Measurements from ENCODE around the gene TSPAN10. TPM values are rescaled to one million over a fixed set of nuclear protein-coding genes. Genes with fewer than 3 reads are reported as not detected.

TSPAN10 gene
- total RNA-seq, 1 experiment from 2014 or later, result 3.5 TPM

GRCh38 chr17:81603846-81604610 lies 33.0 kb upstream of the TSPAN10 start:
- ChIA-PET POLR2A (ENCODE audit: unreplicated experiment) (no interaction called here), CTCF (no interaction called here)
- no peak overlapping the region for H3K4me3 ChIP-seq (ENCODE audit: low read length)

GRCh38 chr17:81607431-81607830 lies 29.6 kb upstream of the TSPAN10 start:
- H4K20me1 ChIP-seq (ENCODE audit: low read length), result peaks cover 25% of the 10 kb centered on the region

More at GRCh38 chr17:81603846-81604610, 33.0 kb upstream of the TSPAN10 start:
- Histone ChIP-seq H3K79me2 (ENCODE audit: low read length) (peaks cover 46% of the 10 kb centered on the region), H3K4me1 (ENCODE audit: insufficient read depth, low read length) (no peaks in the 10 kb centered on the region), H3K27ac (ENCODE audit: low read length) (no peak overlapping the region), H3K27me3 (ENCODE audit: low read length) (no peaks in the 10 kb centered on the region), H2AFZ (ENCODE audit: low read length) (no peak overlapping the region), H4K20me1 (ENCODE audit: low read length) (peaks cover 23% of the 10 kb centered on the region), H3K36me3 (ENCODE audit: low read depth, low read length) (peaks cover 67% of the 10 kb centered on the region), H3K9me3 (ENCODE audit: low read length) (no peaks in the 10 kb centered on the region), H3K4me2 (ENCODE audit: low read length) (no peak overlapping the region), H3K9ac (ENCODE audit: low read length) (no peak overlapping the region), H3K9me2 (replicated peaks; ENCODE audit: low read length) (no peaks in the 10 kb centered on the region), H3F3A (ENCODE audit: low read length, unreplicated experiment) (no peaks in the 10 kb centered on the region)
- intact Hi-C loops (cut with micrococcal nuclease), result no loop called here
- no peak for DNase-seq
- BruUV-seq (replicated peaks), result no TSS peak
- TF ChIP-seq EZH2phosphoT487 (IDR thresholded peaks at IDR 0.05; ENCODE audit: borderline replicate concordance, low read length), result no peak
- no peak for TF ChIP-seq EZH2 (IDR thresholded peaks at IDR 0.05; ENCODE audit: low read length, unreplicated experiment)
- no peak for TF ChIP-seq CTCF (conservative IDR thresholded peaks at IDR 0.05; ENCODE audit: low read depth, low read length)
- ATAC-seq, result no peak

DNA sequence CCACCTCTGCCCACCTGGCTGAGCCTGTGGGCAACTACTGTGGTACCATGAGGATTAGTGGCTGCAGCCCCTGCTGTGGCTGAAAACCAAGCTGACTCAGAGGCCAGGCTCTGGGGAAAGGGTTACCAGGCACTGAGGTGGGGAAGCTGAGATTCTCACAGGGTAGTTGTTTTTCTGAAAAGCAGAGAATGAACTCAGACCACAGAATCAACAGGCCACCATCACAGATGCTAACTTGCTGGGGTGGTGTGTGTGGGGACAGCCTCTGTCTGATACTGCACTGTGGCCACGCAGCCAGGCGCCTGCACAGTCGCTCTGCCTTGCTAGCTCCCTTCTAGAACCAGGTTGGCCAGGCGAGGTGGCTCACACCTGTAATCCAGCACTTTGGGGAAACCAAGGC lies 28.9 kb upstream of the TSPAN10 start:
- TF ChIP-seq EZH2 (IDR thresholded peaks at IDR 0.05; ENCODE audit: low read length, unreplicated experiment) (no peak), CTCF (conservative IDR thresholded peaks at IDR 0.05; ENCODE audit: low read depth, low read length) (no peak), EZH2phosphoT487 (IDR thresholded peaks at IDR 0.05; ENCODE audit: borderline replicate concordance, low read length) (no peak)

More at GRCh38 chr17:81607431-81607830, 29.6 kb upstream of the TSPAN10 start:
- Histone ChIP-seq H3K4me2 (ENCODE audit: low read length) (no peak overlapping the region), H3K27me3 (ENCODE audit: low read length) (no peaks in the 10 kb centered on the region), H3K4me1 (ENCODE audit: insufficient read depth, low read length) (no peaks in the 10 kb centered on the region), H3K27ac (ENCODE audit: low read length) (no peak overlapping the region), H3K4me3 (ENCODE audit: low read length) (no peak overlapping the region), H3K9ac (ENCODE audit: low read length) (no peak overlapping the region), H3K9me2 (replicated peaks; ENCODE audit: low read length) (no peaks in the 10 kb centered on the region), H2AFZ (ENCODE audit: low read length) (no peak overlapping the region), H3K9me3 (ENCODE audit: low read length) (no peaks in the 10 kb centered on the region), H3F3A (ENCODE audit: low read length, unreplicated experiment) (no peaks in the 10 kb centered on the region), H3K79me2 (ENCODE audit: low read length) (peaks cover 46% of the 10 kb centered on the region), H3K36me3 (ENCODE audit: low read depth, low read length) (peaks cover 61% of the 10 kb centered on the region)
- no peak for ATAC-seq
- DNase-seq, result no peak
- no peak for TF ChIP-seq EZH2 (IDR thresholded peaks at IDR 0.05; ENCODE audit: low read length, unreplicated experiment)
- intact Hi-C loops (cut with micrococcal nuclease), result no loop called here
- ChIA-PET POLR2A (ENCODE audit: unreplicated experiment) (no interaction called here), CTCF (no interaction called here)
- no TSS peak for BruUV-seq (replicated peaks)

More for the DNA sequence above, 28.9 kb upstream of the TSPAN10 start:
- no peaks in the 10 kb centered on the region for H3K9me2 ChIP-seq (replicated peaks; ENCODE audit: low read length)
- H3K9ac ChIP-seq (ENCODE audit: low read length), result no peak overlapping the region
- ChIA-PET CTCF (no interaction called here), POLR2A (ENCODE audit: unreplicated experiment) (no interaction called here)
- no peak overlapping the region for H3K4me3 ChIP-seq (ENCODE audit: low read length)
- no peak for ATAC-seq
- DNase-seq, result no peak
- H3K36me3 ChIP-seq (ENCODE audit: low read depth, low read length), result peaks cover 63% of the 10 kb centered on the region
- H2AFZ ChIP-seq (ENCODE audit: low read length), result no peak overlapping the region
- no peaks in the 10 kb centered on the region for H3K9me3 ChIP-seq (ENCODE audit: low read length)
- H3K27me3 ChIP-seq (ENCODE audit: low read length), result no peaks in the 10 kb centered on the region
- intact Hi-C loops (cut with micrococcal nuclease), result no loop called here
- no peak overlapping the region for H3K27ac ChIP-seq (ENCODE audit: low read length)
- no TSS peak for BruUV-seq (replicated peaks)
- no peaks in the 10 kb centered on the region for H3K4me1 ChIP-seq (ENCODE audit: insufficient read depth, low read length)
- H4K20me1 ChIP-seq (ENCODE audit: low read length), result peaks cover 31% of the 10 kb centered on the region
- H3K79me2 ChIP-seq (ENCODE audit: low read length), result peaks cover 53% of the 10 kb centered on the region
- no peaks in the 10 kb centered on the region for H3F3A ChIP-seq (ENCODE audit: low read length, unreplicated experiment)
- H3K4me2 ChIP-seq (ENCODE audit: low read length), result no peak overlapping the region

Data from PC-3 (cell line).